ENCODE results near the gene HKDC1.

Gene HKDC1

DNA sequence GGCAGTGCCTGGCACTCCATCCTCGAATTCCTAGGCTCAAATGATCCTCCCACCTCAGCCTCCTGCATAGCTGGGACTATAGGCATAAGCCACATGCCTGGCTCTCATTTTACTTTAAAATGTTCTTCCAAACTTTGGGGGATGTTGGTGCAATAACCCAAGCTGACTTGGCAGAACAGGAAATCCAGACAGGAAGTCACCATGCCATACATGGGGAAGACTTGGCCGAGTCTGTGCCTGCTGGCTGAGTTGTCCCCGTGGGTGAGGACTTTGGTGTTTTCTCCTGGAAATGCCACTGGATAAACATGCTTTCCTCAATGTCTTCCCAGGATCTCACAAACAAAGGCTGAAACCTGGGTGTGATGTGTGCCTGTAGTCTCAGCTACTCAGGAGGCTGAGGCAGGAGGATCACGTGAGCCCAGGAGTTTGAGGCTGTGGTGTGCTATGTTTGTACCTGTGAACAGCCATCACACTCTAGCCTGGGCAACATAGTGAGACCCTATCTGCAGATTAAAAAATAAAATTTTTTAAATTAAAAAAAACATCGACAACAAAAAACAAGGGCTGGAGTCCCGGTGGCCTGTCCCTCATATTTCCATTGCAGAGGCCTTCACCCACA, 19.8 kb downstream of the HKDC1 start:
- Mint-ChIP-seq H3K4me3 (no peak overlapping the region), H3K4me1 (peaks cover 6% of the 10 kb centered on the region), H3K27ac (no peak overlapping the region), H3K9me3 (no peaks in the 10 kb centered on the region), H3K36me3 (ENCODE audit: low read depth) (no peaks in the 10 kb centered on the region), H3K27me3 (ENCODE audit: low read depth, poor library complexity) (peaks cover 24% of the 10 kb centered on the region)
- no peak for TF ChIP-seq CTCF (IDR thresholded peaks at IDR 0.05)
- DNase-seq: no peak

DNA sequence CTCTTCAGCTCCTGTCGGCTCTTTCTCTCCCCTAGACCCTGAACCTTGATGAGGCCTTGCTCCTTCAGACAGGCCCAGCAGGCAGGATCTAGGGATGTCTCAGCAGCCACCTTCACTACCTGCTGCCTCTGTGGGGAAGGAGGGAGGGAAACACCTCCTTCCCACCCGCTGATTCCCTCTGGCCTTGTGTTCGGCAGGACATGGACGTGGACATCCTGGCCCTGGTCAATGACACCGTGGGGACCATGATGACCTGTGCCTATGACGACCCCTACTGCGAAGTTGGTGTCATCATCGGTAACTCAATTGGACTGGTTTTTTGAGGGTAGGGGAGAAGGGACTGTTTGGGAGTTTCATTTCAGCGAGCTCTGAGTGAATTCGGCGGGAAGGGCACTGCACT, 20.3 kb downstream of the HKDC1 start:
- H3K27me3 Mint-ChIP-seq (ENCODE audit: low read depth, poor library complexity): peaks cover 23% of the 10 kb centered on the region
- H3K36me3 Mint-ChIP-seq (ENCODE audit: low read depth): no peaks in the 10 kb centered on the region
- peaks cover 6% of the 10 kb centered on the region for H3K4me1 Mint-ChIP-seq
- TF ChIP-seq CTCF (IDR thresholded peaks at IDR 0.05): no peak
- no peak overlapping the region for H3K27ac Mint-ChIP-seq
- DNase-seq: no peak
- no peak overlapping the region for H3K4me3 Mint-ChIP-seq
- H3K9me3 Mint-ChIP-seq: no peaks in the 10 kb centered on the region

DNA sequence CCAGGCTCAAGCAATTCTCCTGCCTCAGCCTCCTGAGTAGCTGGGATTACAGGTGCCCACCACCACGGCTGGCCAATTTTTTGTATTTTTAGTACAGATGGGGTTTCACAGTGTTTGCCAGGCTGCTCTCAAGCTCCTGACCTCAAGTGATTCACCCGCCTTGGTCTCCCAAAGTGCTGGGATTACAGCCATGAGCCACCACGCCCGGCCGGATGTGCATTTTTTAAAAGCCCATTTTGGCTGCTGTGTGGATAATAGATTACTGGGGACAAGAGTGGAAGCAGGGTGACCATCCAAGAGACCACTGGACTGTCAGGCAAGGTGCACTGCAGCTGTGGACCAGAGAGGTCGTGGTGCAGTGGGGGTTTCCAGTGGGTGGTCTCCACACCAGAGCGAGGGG, 21.4 kb downstream of the HKDC1 start:
- no peak for DNase-seq
- Mint-ChIP-seq H3K4me1 (peaks cover 6% of the 10 kb centered on the region), H3K9me3 (no peaks in the 10 kb centered on the region), H3K36me3 (ENCODE audit: low read depth) (no peaks in the 10 kb centered on the region), H3K27ac (no peak overlapping the region), H3K4me3 (no peak overlapping the region), H3K27me3 (ENCODE audit: low read depth, poor library complexity) (peaks cover 19% of the 10 kb centered on the region)
- TF ChIP-seq CTCF (IDR thresholded peaks at IDR 0.05): no peak

- DNase-seq: no peak
- no peaks in the 10 kb centered on the region for H3K9me3 Mint-ChIP-seq
- H3K27me3 Mint-ChIP-seq (ENCODE audit: low read depth, poor library complexity): peaks cover 18% of the 10 kb centered on the region
- H3K27ac Mint-ChIP-seq: no peak overlapping the region
- TF ChIP-seq CTCF (IDR thresholded peaks at IDR 0.05): no peak
- peaks cover 6% of the 10 kb centered on the region for H3K4me1 Mint-ChIP-seq
- no peak overlapping the region for H3K4me3 Mint-ChIP-seq
- H3K36me3 Mint-ChIP-seq (ENCODE audit: low read depth): no peaks in the 10 kb centered on the region
These were observed 22.1 kb downstream of the HKDC1 start for GRCh38 chr10:69242040-69242851.

- no peak for DNase-seq
- Mint-ChIP-seq H3K36me3 (ENCODE audit: low read depth) (no peaks in the 10 kb centered on the region), H3K4me3 (no peak overlapping the region), H3K9me3 (no peaks in the 10 kb centered on the region), H3K4me1 (no peaks in the 10 kb centered on the region), H3K27ac (no peak overlapping the region), H3K27me3 (ENCODE audit: low read depth, poor library complexity) (peaks cover 21% of the 10 kb centered on the region)
- TF ChIP-seq CTCF (IDR thresholded peaks at IDR 0.05): no peak
These were observed 22.7 kb downstream of the HKDC1 start for GRCh38 chr10:69242852-69243212.

GRCh38 chr10:69243817-69244216, 23.7 kb downstream of the HKDC1 start:
- H3K36me3 Mint-ChIP-seq (ENCODE audit: low read depth): no peaks in the 10 kb centered on the region
- no peak for DNase-seq
- no peak overlapping the region for H3K4me3 Mint-ChIP-seq
- H3K9me3 Mint-ChIP-seq: no peaks in the 10 kb centered on the region
- H3K4me1 Mint-ChIP-seq: no peaks in the 10 kb centered on the region
- H3K27ac Mint-ChIP-seq: no peak overlapping the region
- H3K27me3 Mint-ChIP-seq (ENCODE audit: low read depth, poor library complexity): peaks cover 17% of the 10 kb centered on the region
- TF ChIP-seq CTCF (IDR thresholded peaks at IDR 0.05): no peak
